Astrocyte of the cerebellum (primary cell): ENCODE results near the gene SORCS2.

ENCODE experiments used
- DNase-seq: peaks from one replicate; pipeline ENCODE4 v3.0.0-alpha.2; 2011; ENCODE audit warnings: low read depth
- H3K4me3 ChIP-seq: 2 replicates; pipeline ENCODE4 v1.5.1; 2011; ENCODE audit warnings: mild to moderate bottlenecking, low read depth, low read length, moderate library complexity
- in situ Hi-C: cut with HindIII; loops from 2 replicates; pipeline ENCODE4 v1.10.0; 2017; ENCODE audit warnings: low sequenced_read_pairs
- TF ChIP-seq, protein P1 (sequence below): IDR thresholded peaks from 2 replicates; pipeline ENCODE4 v1.5.1; 2012; ENCODE audit warnings: low read length, low read depth, moderate library complexity, mild to moderate bottlenecking; ENCODE audit errors: missing control alignments

SORCS2 gene

DNA sequence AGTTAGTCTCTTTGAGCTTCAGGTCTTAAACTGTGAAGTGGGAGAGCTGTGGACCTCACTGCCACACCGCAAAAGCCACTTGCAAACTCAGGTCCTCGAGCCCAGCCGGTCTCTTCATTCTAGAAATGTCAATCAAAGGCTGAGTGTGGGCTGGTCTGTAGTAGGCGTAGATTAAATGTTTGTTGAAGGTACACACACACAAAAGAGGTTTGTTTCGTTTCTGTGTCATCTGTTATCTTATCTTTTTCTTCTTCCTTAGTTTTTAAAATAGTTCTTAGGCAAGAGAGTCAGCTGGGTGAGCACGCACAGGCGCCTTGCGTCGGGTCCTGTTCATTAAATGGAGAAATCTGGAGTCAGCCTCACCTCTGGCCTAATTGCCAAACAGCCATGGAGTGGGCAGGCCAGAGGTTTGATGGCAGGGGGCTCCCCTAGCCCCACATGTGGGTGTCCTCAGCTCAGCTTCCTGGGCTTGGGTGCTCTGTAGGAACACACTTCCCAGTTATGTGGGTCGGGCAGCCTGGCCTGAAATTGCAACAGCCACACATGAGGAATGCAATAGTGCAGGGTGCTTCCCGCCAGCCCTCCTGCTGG is 243.2 kb downstream of the SORCS2 start:
- no peak for DNase-seq
- H3K4me3 ChIP-seq: no peak overlapping the region
- TF ChIP-seq, protein P1, sequence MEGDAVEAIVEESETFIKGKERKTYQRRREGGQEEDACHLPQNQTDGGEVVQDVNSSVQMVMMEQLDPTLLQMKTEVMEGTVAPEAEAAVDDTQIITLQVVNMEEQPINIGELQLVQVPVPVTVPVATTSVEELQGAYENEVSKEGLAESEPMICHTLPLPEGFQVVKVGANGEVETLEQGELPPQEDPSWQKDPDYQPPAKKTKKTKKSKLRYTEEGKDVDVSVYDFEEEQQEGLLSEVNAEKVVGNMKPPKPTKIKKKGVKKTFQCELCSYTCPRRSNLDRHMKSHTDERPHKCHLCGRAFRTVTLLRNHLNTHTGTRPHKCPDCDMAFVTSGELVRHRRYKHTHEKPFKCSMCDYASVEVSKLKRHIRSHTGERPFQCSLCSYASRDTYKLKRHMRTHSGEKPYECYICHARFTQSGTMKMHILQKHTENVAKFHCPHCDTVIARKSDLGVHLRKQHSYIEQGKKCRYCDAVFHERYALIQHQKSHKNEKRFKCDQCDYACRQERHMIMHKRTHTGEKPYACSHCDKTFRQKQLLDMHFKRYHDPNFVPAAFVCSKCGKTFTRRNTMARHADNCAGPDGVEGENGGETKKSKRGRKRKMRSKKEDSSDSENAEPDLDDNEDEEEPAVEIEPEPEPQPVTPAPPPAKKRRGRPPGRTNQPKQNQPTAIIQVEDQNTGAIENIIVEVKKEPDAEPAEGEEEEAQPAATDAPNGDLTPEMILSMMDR: no peak
- in situ Hi-C loops: no loop called here

DNA sequence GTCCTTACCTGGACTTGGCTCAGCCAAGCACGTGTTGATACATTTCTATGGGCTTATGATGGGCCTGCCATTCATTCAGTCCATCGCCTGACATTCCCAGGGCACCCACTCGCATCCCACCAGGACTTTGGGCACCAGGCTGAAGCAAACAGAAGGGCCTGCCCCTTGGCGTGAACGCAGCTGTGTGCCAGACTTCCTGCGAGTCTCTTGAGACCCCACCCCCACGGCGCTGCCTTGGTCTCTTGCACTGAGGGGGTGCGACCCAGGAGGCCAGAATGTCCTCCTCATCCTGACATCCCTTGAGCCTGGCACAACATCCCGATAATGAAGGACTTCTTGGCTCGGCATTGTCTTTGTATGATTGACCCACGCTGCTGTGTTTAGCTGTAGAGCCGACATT is 243.9 kb downstream of the SORCS2 start:
- DNase-seq: no peak
- TF ChIP-seq, protein P1: no peak
- H3K4me3 ChIP-seq: no peak overlapping the region
- in situ Hi-C loops: no loop called here

GRCh38 chr4:7439699-7440098 is 247.4 kb downstream of the SORCS2 start:
- TF ChIP-seq, protein P1: no peak
- DNase-seq: no peak
- in situ Hi-C loops: no loop called here
- H3K4me3 ChIP-seq: no peak overlapping the region

GRCh38 chr4:7441201-7441600 is 248.9 kb downstream of the SORCS2 start:
- DNase-seq: no peak
- TF ChIP-seq, protein P1: no peak
- no peak overlapping the region for H3K4me3 ChIP-seq
- in situ Hi-C loops: no loop called here

- TF ChIP-seq, protein P1: no peak
- DNase-seq: no peak
These were observed 250.3 kb downstream of the SORCS2 start for GRCh38 chr4:7442574-7443162.

GRCh38 chr4:7444314-7444713 is 252.0 kb downstream of the SORCS2 start:
- in situ Hi-C loops: no loop called here
- H3K4me3 ChIP-seq: no peak overlapping the region
- no peak for DNase-seq
- TF ChIP-seq, protein P1: no peak

More at GRCh38 chr4:7442574-7443162, 250.3 kb downstream of the SORCS2 start:
- no peak overlapping the region for H3K4me3 ChIP-seq
- in situ Hi-C loops: no loop called here
